Stimulated activated CD8-positive, alpha-beta memory T cell treated with anti-CD3 and anti-CD28 coated beads, Interleukin-2, amount 100 ng/mL, for 48 hours (primary cell): ENCODE measurements around the gene RAB31.

Experiments
- DNase-seq, 2 donors: peaks; one replicate each; pipeline ENCODE4 v3.0.0-alpha.2; 2020; ENCODE audit warnings: low read depth in 2 of 2

The RAB31 gene

GRCh38 chr18:9691235-9691634 is 16.9 kb upstream of the RAB31 start:
- no peak for DNase-seq

DNA sequence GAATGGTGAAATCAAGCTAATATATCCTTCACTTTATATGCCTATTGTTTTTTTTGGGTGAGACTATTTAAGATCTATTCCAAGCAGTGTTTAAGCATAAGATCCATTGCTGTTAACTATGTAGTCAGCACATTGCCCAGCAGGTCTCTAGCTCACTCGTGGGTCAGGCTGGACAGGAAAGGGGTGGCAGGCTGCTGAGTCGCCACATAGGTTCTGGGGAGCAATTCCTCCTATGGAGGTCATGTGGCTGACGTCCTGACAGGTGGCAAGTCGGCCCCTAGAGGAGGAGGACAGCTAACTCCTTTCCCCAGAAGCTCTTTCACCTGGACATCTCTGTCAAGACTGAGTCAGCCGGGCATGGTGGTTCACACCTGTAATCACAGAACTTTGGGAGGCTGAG is 13.9 kb upstream of the RAB31 start:
- no peak for DNase-seq

DNA sequence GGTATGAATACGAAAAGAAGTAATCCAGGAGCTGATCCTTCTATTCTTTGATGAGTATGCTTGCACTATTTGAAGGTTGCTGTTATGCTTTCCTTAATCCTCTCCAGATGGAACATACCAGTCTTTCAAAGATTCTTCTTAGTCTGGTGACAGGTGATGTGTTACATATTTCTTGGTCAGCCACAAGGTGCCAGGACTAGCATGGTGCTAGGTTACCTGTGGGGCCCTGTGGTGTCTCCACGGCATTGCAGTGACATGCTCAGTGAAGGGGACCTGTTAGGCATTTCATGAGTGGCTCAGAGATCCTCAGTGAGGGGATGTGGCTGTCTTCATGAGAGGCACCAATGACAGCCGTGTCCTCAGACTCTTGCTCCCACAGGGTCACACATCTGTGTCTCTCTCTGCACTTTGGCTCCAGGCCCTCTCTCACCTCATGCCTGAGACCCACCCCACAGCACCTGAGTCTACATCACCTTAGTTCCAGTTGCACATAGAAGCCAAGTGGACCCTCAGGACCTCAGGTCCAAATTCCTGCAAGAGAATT is 13.1 kb upstream of the RAB31 start:
- no peak for DNase-seq

DNA sequence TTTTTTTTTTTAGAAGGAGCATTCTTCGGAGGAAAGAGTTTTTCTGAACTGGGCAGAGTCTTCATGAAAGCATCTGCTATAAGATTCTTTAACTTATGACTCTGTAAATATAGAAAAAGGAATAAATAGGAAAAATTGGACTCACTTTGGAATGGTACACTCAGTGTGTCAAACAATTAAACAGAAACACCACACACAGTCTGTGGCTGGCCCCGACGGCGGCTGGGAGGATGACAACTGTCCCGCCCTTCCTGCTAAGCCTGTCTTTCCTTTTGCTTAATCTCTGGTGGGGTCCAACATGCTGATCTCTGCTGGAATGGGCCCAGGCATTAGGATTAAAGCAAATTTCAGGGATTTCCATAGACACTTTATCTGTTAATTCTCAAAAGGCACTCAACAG is 12.5 kb upstream of the RAB31 start:
- DNase-seq: no peak

DNA sequence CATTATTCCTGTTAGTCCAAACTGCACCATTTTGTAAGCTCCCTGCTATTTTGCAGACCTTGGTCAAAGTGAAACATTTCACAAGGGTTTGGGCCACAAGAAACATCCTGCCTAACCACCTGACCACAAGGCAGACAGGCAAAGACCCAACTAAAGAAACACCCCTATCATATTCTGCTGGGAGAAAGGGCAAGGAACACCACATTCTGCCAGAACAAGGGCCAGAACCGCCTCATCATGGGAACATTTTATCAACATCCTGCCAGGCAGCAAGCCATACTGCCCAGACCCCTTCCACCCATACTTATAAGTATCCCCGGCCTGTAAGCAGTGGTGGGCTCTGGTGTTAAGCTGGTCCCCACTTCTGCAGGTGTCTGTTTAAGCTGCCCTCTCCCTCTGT is 12.0 kb upstream of the RAB31 start:
- no peak for DNase-seq

GRCh38 chr18:9696701-9697100 is 11.4 kb upstream of the RAB31 start:
- DNase-seq: no peak

DNA sequence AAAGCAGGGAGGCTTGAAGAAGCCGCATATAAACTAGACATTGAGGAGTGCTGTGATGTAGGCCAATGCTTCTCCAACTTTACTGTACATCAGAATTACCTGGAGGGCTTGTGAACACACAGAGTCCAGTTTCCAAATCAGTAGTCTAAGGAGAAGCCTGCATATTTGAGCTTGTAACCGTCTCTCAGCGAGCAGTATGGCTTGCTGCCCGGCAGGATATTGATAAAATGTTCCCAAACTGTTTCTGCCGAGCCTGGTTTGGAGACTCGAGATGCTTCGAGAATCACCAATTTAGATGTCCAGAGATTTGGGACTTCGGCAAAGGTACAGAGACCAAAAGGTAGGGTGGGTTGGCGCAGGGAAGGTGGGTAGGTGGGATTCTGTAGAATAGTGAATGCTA is 11.0 kb upstream of the RAB31 start:
- DNase-seq: no peak

GRCh38 chr18:9698497-9698896 is 9.6 kb upstream of the RAB31 start:
- DNase-seq: no peak

- no peak for DNase-seq
Measured at GRCh38 chr18:9700261-9700796, 7.8 kb upstream of the RAB31 start.

- no peak for DNase-seq
Measured at GRCh38 chr18:9701609-9702349, 6.3 kb upstream of the RAB31 start.

DNA sequence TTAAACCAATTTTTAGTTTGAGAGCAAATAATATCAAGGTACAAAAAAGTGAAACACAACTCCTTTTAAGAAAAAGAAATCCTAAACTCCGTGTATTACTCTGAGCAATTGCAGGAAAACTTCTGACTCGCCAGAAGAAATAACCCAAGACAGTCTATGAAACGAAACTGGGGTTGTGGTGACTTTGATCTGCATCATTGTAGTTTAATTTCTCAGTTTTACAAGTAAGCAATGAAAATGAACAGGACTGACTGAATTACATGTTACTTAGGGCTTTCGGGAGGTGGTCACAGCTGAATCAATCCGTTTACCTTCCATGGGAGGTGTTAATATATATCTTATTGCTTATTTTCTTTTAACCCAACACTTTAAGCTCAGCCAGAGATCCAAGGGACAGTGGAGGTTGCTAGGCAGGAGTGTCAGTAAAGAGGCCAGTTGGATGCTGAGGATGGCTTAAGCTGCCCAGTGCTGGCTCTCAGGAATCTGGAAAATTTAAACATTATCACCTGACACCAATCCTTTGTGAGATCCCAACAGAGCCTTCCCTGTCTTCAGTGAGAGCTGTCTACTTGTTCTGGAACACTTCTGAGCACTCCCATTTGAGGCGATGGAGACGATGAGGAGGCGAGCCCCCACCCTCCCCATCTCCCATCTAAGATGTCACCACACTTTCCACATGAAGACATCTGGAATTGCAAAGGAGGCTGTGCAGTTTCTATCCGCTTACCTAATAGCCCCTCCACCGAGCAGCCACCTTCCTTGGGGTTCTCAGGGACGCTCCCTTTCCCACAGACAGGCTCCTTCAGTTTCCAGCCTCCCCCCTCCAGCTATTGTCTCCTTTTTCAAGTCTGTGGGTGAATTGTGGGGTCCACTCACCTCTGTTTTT is 3.6 kb upstream of the RAB31 start:
- no peak for DNase-seq

DNA sequence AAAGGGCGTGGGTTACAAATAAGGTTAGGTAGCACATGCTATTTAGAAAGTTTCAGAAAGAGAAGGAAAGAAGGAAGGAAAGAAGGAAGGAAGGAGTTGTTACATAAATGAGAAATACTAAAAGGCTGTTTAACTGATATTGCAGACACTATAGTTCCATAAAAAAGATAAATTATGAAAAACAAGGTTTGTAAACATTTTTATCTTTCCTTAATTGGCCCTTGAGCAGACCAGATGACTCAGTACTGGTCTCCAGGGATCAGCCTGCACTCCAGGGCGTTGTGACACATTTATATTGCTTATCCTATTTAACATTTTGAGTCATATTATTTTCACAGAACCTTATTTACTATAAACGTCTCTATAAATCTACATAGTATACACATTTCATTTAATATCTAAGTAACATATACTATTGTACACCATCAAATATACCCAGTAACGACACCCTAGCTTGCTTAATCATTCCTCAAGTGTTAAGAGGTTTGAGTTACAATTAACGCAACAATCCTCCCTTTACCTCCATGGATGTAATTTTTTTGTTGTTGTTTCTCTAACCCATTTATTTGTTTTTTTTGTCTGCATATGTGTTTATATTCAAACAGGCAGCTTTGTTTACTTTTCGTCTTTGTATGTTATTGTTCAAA is 2.8 kb upstream of the RAB31 start:
- no peak for DNase-seq

DNA sequence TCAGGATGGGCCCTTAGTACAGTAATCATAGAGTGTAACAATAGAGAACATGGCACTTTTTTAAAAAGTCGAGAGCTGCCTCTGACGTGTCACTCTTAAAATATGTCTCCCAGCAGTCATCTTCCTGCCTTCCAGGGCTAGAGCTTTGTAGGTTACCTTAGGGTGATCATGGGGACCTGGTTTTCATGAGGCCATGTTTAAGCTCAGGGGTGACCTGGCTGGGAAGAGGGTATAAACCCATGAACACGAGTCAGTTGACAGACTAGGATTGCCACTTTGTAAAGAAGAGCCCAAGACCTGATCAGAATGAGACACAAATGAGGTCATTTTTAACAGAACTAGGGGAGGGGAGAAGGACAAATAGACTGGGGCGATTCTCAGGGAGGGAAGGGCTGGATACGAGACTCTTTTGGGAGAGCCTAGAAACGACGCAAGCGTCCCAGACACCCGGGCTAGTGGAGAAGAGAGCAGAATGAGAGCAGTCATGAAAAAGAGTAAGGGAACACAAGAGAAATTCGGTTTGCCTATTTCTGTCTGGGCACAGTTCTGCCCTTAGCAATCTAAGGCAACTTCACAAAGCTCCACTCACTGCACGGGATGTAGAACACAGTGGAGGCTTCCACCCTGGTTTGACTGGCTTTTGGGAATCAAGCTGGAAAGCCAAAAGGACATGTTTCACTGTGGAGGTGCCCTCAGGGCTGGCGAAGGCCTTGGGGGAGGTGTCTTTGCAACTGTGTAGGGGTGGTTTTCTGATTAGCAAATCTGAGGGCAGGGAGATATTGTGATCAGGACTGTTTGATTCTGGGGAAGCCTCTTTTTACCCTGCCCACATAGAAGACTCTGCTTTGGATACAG is 1.8 kb upstream of the RAB31 start:
- DNase-seq: no peak

GRCh38 chr18:9707381-9708056 is 582 bp upstream of the RAB31 start:
- no peak for DNase-seq

DNA sequence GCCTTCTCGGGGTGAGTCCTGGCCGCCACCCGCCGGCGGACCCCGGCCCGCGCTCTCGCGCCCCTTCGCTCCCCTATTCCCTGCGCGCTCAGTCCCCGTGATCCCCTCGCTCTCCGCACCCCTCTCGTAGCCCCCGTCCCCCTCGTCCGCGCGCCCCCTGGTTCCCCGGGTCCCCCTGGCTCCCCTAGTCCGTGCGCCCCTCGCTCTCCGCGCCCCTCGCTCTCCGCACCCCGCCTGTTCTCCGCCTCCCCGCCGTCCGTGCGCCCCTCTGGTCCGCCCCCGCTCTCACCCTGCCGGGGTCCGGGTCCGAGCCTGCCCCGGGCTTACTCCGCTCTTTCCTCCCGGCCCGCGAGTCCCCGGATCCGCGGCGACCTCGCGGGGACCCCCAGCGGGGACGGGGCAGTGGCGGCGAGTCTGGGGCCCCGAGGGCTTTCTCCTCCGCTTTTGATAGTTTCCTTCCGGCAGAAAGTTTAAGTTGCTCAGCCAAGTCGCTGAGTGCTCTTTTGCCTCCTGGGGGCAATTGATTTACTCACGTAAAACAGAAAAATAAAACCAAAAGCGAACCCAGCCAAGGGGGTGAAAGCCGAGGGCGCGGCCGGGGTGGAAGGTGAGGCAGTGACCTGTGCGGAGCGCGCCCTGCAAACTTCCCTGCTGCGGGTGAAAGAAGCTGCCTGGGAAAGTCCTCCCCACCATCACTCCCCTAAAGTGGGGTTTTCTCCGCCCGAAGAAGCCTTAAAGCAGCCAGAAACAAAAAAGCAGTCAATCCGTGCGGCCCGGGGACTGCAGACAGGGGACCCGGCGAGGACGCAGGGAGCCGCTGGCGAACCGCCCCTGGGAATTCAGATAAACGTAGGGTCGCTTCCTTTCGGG is 568 bp downstream of the RAB31 start:
- DNase-seq: no peak

DNA sequence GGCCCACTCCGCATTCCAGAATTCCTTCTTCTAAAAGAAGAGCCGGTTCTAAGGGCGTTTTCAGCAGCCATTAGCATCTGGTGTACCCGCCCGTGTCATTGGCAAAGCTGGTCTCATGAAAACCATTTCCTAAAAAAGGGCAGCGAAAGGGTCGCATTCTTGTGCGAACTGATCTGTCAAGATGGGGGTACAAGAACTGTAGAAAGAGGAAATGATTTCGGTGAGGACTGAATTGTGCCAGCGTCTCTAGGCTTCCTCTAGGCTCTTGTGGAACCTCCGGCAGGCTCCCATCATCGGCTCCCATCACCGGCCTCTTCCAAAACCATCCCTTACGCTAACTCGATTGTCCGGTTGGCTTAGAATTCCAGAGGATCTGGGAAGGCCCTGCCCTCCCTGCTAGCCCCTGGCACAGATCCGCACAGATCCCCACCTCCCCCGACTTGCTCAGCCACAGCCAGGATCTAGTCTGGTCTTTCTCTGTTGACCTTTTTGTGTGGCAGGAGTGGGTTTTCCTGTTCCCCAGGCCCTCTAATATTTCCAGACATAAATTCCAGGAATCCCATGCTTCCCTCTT is 1.3 kb downstream of the RAB31 start:
- DNase-seq: no peak

GRCh38 chr18:9710037-9710436 is 1.9 kb downstream of the RAB31 start:
- DNase-seq: no peak

DNA sequence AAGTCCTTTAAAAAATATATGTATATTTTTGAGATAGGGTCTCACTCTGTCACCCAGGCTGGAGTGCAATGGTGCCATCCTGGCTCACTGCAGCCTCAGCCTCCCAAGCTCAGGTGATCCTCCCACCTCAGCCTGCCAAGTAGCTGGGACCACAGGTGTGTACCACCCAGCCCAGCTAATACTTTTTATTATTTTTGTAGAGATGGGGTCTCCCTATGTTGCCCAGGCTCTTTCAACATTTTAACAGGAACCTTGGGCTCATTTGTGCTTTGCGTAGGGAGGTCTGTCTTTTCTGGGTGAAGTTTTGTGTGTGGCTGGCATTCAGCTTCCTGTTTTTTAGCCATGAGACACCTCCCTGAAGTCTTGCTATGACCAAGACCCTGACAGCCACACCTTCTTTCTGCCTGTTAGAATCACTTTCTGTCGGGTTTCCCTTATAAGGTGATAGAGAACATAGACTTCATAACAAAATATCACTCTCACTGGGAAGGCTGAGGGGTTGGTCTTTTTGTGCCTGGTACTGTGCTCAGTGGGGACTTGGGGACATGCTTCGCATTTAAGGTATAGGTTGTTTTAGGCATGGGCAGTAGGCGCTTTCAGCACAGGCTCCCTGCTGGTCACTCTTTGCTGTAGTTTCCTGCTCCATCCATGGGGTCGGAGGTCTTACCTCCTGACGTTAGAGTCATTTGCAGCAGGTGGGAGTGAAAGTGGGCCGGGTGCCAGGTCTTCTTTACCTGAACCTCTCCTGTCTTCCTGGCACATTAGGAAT is 3.4 kb downstream of the RAB31 start:
- DNase-seq: no peak
